Activated B cell treated with CpG ODN at 0.5 μM for 24 hours (primary cell): ENCODE measurements around the gene AFDN. TPM values are rescaled to one million over a fixed set of nuclear protein-coding genes. Genes with fewer than 3 reads are reported as not detected.

ENCODE experiments used
- ATAC-seq: fragments of 200-7000 bp; cut with Tn5 transposase; one replicate; pipeline ENCODE4 v1.10.0; 2021; ENCODE audit warnings: low read depth, mild to moderate bottlenecking, moderate library complexity
- CTCF ChIA-PET: fragments of 350-600 bp; sonication (Branson Sonifier 250); formaldehyde crosslinking; loops from one replicate; lab custom pipeline; 2021; ENCODE audit warnings: antibody characterized with exemption; lab: Charles Lee
- POLR2A ChIA-PET: fragments of 350-600 bp; sonication (Branson Sonifier 250); formaldehyde crosslinking; loops from one replicate; lab custom pipeline; 2021; ENCODE audit warnings: antibody characterized with exemption; lab: Charles Lee
- DNase-seq: peaks from one replicate; pipeline ENCODE4 v3.0.0; 2022
- H3K27ac Mint-ChIP-seq: one replicate; pipeline ENCODE4 v1.8.0; 2020; ENCODE audit warnings: mixed read lengths
- H3K27me3 Mint-ChIP-seq: one replicate; pipeline ENCODE4 v1.8.0; 2021; ENCODE audit warnings: mixed read lengths
- H3K36me3 Mint-ChIP-seq: one replicate; pipeline ENCODE4 v1.8.0; 2021; ENCODE audit warnings: low read depth, mixed read lengths
- H3K4me1 Mint-ChIP-seq: one replicate; pipeline ENCODE4 v1.8.0; 2021; ENCODE audit warnings: mixed read lengths
- H3K4me3 Mint-ChIP-seq: one replicate; pipeline ENCODE4 v1.8.0; 2020; ENCODE audit warnings: mild to moderate bottlenecking, mixed read lengths
- H3K9me3 Mint-ChIP-seq: one replicate; pipeline ENCODE4 v1.8.0; 2020; ENCODE audit warnings: mixed read lengths
- intact Hi-C: fragments of 100-400 bp; cut with micrococcal nuclease; formaldehyde crosslinking; loops from one replicate; pipeline ENCODE4 v1.15.1; 2024
- total RNA-seq: library from RNA; stranded (reverse); gene quantifications from 2 replicates; pipeline ENCODE4 v1.2.3, GENCODE V29; 2022
- TF ChIP-seq, protein P1 (sequence below): fragments of 200-600 bp; IDR thresholded peaks from one replicate; pipeline ENCODE4 v1.8.0; 2022; ENCODE audit warnings: antibody characterized with exemption, mild to moderate bottlenecking

AFDN gene
- total RNA-seq, 1 donor from 2014 or later: 38.0 TPM

DNA sequence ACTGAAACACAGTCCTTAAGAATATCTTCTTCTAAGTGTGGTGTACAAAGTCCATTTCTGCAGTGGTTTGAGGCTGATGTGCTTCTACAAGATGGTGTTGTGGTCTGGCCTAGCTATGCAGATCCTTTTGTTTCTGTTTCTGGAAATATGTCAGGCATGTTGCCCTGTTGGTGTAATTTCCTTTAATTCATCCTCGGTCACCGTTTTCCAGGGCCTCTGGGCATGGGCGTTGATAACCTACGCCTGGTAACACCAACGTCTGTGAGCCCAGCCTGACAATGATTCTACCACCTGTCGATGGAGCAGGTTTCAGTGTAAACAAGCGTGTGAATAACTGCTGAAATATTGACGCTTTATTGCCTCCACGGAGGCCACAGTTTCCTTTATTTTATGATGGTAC, 33.3 kb upstream of the AFDN start:
- DNase-seq (no peak), ATAC-seq (no peak)
- intact Hi-C loops: no loop called here
- Mint-ChIP-seq H3K4me1 (peaks cover 24% of the 10 kb centered on the region), H3K9me3 (no peaks in the 10 kb centered on the region), H3K36me3 (no peaks in the 10 kb centered on the region), H3K4me3 (no peak overlapping the region), H3K27ac (no peak overlapping the region), H3K27me3 (peaks cover 40% of the 10 kb centered on the region)
- POLR2A ChIA-PET: no interaction called here
- CTCF ChIA-PET: no interaction called here
- TF ChIP-seq, protein P1, sequence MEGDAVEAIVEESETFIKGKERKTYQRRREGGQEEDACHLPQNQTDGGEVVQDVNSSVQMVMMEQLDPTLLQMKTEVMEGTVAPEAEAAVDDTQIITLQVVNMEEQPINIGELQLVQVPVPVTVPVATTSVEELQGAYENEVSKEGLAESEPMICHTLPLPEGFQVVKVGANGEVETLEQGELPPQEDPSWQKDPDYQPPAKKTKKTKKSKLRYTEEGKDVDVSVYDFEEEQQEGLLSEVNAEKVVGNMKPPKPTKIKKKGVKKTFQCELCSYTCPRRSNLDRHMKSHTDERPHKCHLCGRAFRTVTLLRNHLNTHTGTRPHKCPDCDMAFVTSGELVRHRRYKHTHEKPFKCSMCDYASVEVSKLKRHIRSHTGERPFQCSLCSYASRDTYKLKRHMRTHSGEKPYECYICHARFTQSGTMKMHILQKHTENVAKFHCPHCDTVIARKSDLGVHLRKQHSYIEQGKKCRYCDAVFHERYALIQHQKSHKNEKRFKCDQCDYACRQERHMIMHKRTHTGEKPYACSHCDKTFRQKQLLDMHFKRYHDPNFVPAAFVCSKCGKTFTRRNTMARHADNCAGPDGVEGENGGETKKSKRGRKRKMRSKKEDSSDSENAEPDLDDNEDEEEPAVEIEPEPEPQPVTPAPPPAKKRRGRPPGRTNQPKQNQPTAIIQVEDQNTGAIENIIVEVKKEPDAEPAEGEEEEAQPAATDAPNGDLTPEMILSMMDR: no peak

DNA sequence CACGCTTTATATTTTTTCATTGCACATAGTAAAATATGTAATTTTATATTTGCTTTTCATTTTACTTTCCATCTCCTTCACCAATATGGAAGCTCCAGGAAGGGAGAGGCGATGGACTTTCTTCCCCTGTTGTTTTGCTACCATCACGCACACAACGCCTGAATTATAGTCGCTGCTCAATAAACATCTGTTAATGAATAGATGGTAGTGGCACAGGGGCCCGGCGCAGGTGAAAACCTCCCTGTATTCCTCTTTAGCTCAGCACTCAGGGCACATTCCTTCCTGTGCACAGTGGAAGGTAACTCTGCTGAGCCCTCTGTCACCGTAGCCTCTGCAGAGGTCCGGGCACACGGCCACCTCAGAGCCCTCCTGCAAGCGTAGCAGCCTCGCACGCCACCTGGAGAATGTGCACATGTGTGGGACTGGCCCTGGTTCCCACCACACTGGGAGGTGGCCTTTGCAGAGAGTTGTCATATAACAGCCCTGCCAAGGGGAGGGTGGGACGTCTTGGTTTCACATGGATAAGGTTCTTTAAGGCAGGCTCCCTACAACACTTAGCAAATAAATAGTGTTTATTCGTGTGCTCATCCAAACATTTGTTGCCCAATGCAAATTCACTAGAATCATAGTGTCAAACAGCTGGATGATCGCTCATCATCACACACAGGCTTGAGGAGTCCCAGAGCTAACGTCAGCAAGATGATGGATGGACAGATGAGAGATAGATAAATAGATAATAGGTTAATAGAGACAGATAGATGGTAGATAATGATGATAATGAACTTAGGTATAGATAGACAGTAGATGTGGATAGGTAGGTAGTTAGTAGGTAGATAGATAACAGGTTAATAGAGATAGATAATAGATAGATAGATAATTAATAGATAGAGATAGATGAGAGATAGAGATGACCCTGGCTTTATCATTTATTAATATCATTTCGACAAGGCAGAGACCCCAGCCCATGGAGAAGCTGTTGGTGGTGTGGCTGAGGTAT, 32.3 kb upstream of the AFDN start:
- H3K9me3 Mint-ChIP-seq: no peaks in the 10 kb centered on the region
- DNase-seq (no peak), ATAC-seq (no peak)
- H3K27me3 Mint-ChIP-seq: peaks cover 43% of the 10 kb centered on the region
- H3K36me3 Mint-ChIP-seq: no peaks in the 10 kb centered on the region
- H3K4me3 Mint-ChIP-seq: no peak overlapping the region
- H3K27ac Mint-ChIP-seq: no peak overlapping the region
- POLR2A ChIA-PET: no interaction called here
- TF ChIP-seq, protein P1: no peak
- intact Hi-C loops: no loop called here
- peaks cover 24% of the 10 kb centered on the region for H3K4me1 Mint-ChIP-seq
- CTCF ChIA-PET: no interaction called here

DNA sequence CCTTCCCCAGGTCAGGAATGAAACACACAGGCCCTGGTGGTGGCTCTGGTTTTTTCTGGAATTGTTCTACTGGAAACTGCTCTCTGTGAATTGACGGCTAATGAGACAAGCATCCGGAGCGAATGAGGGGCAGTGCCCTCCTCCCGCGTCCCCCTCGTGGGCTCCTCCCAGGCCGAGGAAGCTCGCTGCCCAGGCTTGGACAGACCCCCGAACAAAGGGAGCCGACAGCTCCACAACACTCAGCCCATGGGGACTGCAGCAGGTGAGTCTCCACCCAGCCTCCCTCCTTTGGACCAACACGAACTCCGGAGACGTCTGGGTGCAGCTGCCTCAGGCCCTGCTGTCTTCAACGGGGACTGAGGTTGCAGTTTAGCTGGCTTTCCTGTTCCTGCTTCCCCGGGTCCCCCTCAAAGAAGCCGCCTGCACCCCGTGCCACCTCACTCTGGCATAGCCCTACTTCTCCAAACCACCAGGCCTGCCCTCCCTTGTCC, 31.3 kb upstream of the AFDN start:
- no peaks in the 10 kb centered on the region for H3K9me3 Mint-ChIP-seq
- TF ChIP-seq, protein P1: no peak
- intact Hi-C loops: no loop called here
- POLR2A ChIA-PET: no interaction called here
- H3K4me3 Mint-ChIP-seq: no peak overlapping the region
- H3K27me3 Mint-ChIP-seq: peaks cover 42% of the 10 kb centered on the region
- CTCF ChIA-PET: no interaction called here
- ATAC-seq (no peak), DNase-seq (no peak)
- peaks cover 24% of the 10 kb centered on the region for H3K4me1 Mint-ChIP-seq
- H3K27ac Mint-ChIP-seq: no peak overlapping the region
- no peaks in the 10 kb centered on the region for H3K36me3 Mint-ChIP-seq

DNA sequence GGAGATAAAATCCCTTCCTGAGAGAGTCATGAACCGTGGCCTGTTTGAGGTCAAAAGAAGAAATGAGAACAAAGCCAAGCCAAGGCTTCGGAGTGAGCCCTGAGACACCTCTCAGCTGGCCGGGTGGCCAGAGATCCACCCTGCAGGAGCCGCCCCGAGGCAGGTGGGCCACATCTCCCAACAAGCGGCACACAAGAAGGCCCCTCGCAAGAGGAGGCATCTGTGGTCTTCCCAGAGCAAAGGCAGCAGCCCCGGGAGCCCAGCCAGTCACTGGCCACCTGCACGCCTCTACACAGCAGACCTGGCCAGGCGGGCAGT, 30.9 kb upstream of the AFDN start:
- intact Hi-C loops: no loop called here
- TF ChIP-seq, protein P1: no peak
- no peak for DNase-seq
- Mint-ChIP-seq H3K4me1 (peaks cover 24% of the 10 kb centered on the region), H3K9me3 (no peaks in the 10 kb centered on the region), H3K36me3 (no peaks in the 10 kb centered on the region), H3K4me3 (no peak overlapping the region), H3K27me3 (peaks cover 38% of the 10 kb centered on the region), H3K27ac (no peak overlapping the region)
- CTCF ChIA-PET: no interaction called here
- POLR2A ChIA-PET: no interaction called here
- ATAC-seq: no peak

DNA sequence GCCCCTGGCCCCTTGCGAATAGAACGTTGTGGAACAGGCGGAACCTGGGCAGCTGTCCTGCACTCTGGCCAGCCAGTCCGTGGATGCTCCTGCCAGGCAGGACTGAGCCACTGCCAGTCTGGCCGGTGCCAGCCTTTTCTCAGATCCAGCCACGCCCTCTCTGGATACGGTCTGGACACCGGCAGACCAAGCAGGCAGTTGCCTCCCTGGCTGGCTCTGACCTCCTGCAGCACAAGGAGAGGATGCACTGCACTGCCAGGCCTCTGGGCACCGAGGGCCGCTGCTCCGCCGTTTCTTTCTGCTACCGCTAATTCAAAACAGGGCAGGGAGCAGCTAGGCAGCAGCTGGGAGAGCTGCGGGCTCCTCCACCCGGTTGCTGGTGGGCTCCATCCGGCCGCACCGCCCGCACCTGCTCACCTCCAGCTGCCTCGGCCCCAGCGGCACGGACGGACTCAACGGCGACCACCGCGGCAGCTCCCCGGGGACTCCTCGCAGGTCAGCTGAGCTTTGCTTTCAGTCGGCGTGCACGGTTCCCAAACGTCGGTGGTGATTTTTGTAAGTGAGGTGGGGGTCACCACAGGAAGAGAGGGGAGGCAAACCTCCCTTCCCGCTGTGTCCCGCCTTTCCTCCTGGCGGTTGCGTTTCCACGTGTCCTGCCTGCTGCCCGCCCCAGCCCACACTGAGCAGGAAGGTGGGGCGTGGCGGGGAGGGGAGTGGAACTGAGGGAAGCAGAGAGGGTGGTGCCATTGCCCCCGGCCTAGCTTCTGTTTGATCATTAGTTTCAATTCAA, 30.3 kb upstream of the AFDN start:
- H3K36me3 Mint-ChIP-seq: no peaks in the 10 kb centered on the region
- H3K27me3 Mint-ChIP-seq: peaks cover 37% of the 10 kb centered on the region
- H3K27ac Mint-ChIP-seq: no peak overlapping the region
- no peak for ATAC-seq
- H3K4me1 Mint-ChIP-seq: peaks cover 24% of the 10 kb centered on the region
- peak overlapping the region; percentile 61 for H3K4me3 Mint-ChIP-seq
- POLR2A ChIA-PET: no interaction called here
- intact Hi-C loops: no loop called here
- H3K9me3 Mint-ChIP-seq: no peaks in the 10 kb centered on the region
- TF ChIP-seq, protein P1: no peak
- no peak for DNase-seq
- CTCF ChIA-PET: no interaction called here
